IMR-90 (cell line): ENCODE data around the gene DPEP3. TPM values are rescaled to one million over a fixed set of nuclear protein-coding genes. Genes with fewer than 3 reads are reported as not detected.

Experiments
- ATAC-seq: fragments of 200-7000 bp; cut with Tn5 transposase; 2 replicates; pipeline ENCODE4 v1.9.1; 2020; ENCODE audit warnings: low read depth, mild to moderate bottlenecking, moderate library complexity
- BruUV-seq: library from RNA; stranded (reverse); fragments of 400-500 nt; replicated peaks from 2 replicates; lab custom pipeline; 2021; lab: Mats Ljungman, UMichigan
- CTCF ChIA-PET: fragments of 300-600 bp; formaldehyde crosslinking; extraction: SDS; loops from one replicate; lab custom pipeline; 2021; ENCODE audit warnings: antibody characterized with exemption; lab: Yijun Ruan, JAX
- POLR2A ChIA-PET: fragments of 300-600 bp; sonication (Branson Sonifier 250); formaldehyde crosslinking; loops from one replicate; lab custom pipeline; 2022; ENCODE audit warnings: antibody characterized with exemption; ENCODE audit not compliant: unreplicated experiment; lab: Charles Lee
- DNase-seq: peaks from one replicate; pipeline ENCODE4 v3.0.0; 2013
- H2AFZ ChIP-seq: replicated peaks from 2 replicates; pipeline ENCODE3; 2013; ENCODE audit warnings: low read length, mild to moderate bottlenecking; ENCODE audit not compliant: poor library complexity
- H2AK5ac ChIP-seq: 2 replicates; pipeline ENCODE4 v1.6.1; 2013; ENCODE audit warnings: low read depth, low read length, inconsistent platforms
- H2AK9ac ChIP-seq: replicated peaks from 2 replicates; pipeline ENCODE3; 2013; ENCODE audit warnings: mild to moderate bottlenecking, low read depth, low read length, moderate library complexity; ENCODE audit not compliant: poor library complexity
- H2BK120ac ChIP-seq: 2 replicates; pipeline ENCODE4 v1.6.1; 2013; ENCODE audit warnings: low read depth, low read length, inconsistent platforms
- H2BK15ac ChIP-seq: 3 replicates; pipeline ENCODE4 v1.6.1; 2013; ENCODE audit warnings: low read depth, low read length, inconsistent platforms
- H2BK20ac ChIP-seq: 2 replicates; pipeline ENCODE4 v1.6.1; 2013; ENCODE audit warnings: low read depth, mild to moderate bottlenecking, inconsistent platforms, low read length, moderate library complexity
- H2BK5ac ChIP-seq: 2 replicates; pipeline ENCODE4 v1.6.1; 2013; ENCODE audit warnings: mild to moderate bottlenecking, low read depth, low read length, inconsistent platforms; ENCODE audit not compliant: poor library complexity, severe bottlenecking
- H3K14ac ChIP-seq: replicated peaks from 2 replicates; pipeline ENCODE4 v1.6.1; 2013; ENCODE audit warnings: low read depth, low read length, inconsistent platforms
- H3K18ac ChIP-seq: 2 replicates; pipeline ENCODE4 v1.6.1; 2013; ENCODE audit warnings: low read depth, low read length, control low read depth
- H3K23ac ChIP-seq: 2 replicates; pipeline ENCODE4 v1.6.1; 2013; ENCODE audit warnings: low read depth, low read length, inconsistent platforms
- H3K27ac ChIP-seq: 2 replicates; pipeline ENCODE4 v1.5.1; 2013; ENCODE audit warnings: mild to moderate bottlenecking, control low read depth, low read length; ENCODE audit not compliant: insufficient read depth
- H3K27me3 ChIP-seq: 2 replicates; pipeline ENCODE4 v1.6.1; 2013; ENCODE audit warnings: low read length; ENCODE audit not compliant: control insufficient read depth, insufficient read depth
- H3K36me3 ChIP-seq: 2 replicates; pipeline ENCODE4 v1.6.1; 2013; ENCODE audit warnings: low read length, mixed read lengths; ENCODE audit not compliant: control insufficient read depth, insufficient read depth
- H3K4ac ChIP-seq: 2 replicates; pipeline ENCODE4 v1.6.1; 2013; ENCODE audit warnings: low read depth, low read length, inconsistent platforms
- H3K4me1 ChIP-seq: 2 replicates; pipeline ENCODE4 v1.6.1; 2013; ENCODE audit warnings: low read length, mixed read lengths; ENCODE audit not compliant: control insufficient read depth, insufficient read depth
- H3K4me2 ChIP-seq: 2 replicates; pipeline ENCODE4 v1.6.1; 2013; ENCODE audit warnings: low read depth, mild to moderate bottlenecking, control low read depth, low read length, moderate library complexity
- H3K4me3 ChIP-seq: 2 replicates; pipeline ENCODE4 v1.5.1; 2013; ENCODE audit warnings: low read depth, mild to moderate bottlenecking, control low read depth, low read length, moderate library complexity; ENCODE audit not compliant: insufficient read depth
- H3K56ac ChIP-seq: 2 replicates; pipeline ENCODE4 v1.6.1; 2013; ENCODE audit warnings: low read length, inconsistent platforms; ENCODE audit not compliant: insufficient read depth; ENCODE audit errors: extremely low read depth
- H3K79me1 ChIP-seq, 2 experiments: 2 replicates each; pipeline ENCODE4 v1.6.1; 2013; ENCODE audit warnings: low read length in 2 of 2, inconsistent platforms in 1 of 2, low read depth in 1 of 2
- H3K9ac ChIP-seq: 2 replicates; pipeline ENCODE4 v1.6.1; 2013; ENCODE audit warnings: low read depth, low read length, control low read depth
- H3K9me1 ChIP-seq: 2 replicates; pipeline ENCODE4 v1.6.1; 2013; ENCODE audit warnings: low read length, inconsistent platforms; ENCODE audit not compliant: insufficient read depth
- H3K9me3 ChIP-seq: 2 replicates; pipeline ENCODE4 v1.6.1; 2013; ENCODE audit warnings: low read length; ENCODE audit not compliant: control insufficient read depth, insufficient read depth
- H4K20me1 ChIP-seq: 2 replicates; pipeline ENCODE4 v1.6.1; 2013; ENCODE audit warnings: low read length, inconsistent platforms; ENCODE audit not compliant: insufficient read depth
- H4K5ac ChIP-seq: 2 replicates; pipeline ENCODE4 v1.6.1; 2013; ENCODE audit warnings: mild to moderate bottlenecking, low read depth, low read length, control low read depth
- H4K8ac ChIP-seq, 2 experiments: 2 replicates each; pipeline ENCODE4 v1.6.1; 2013; ENCODE audit warnings: low read depth in 2 of 2, low read length in 2 of 2, control low read depth in 1 of 2, inconsistent platforms in 1 of 2
- H4K91ac ChIP-seq: 2 replicates; pipeline ENCODE4 v1.6.1; 2013; ENCODE audit warnings: low read depth, low read length, inconsistent platforms; ENCODE audit not compliant: insufficient read depth
- BHLHE40 ChIP-seq: fragments of 150-350 bp; IDR thresholded peaks from 2 replicates; pipeline ENCODE4 v1.6.1; 2016; ENCODE audit warnings: mild to moderate bottlenecking, low read depth, low read length
- CEBPB ChIP-seq: IDR thresholded peaks from 2 replicates; pipeline ENCODE4 v1.6.1; 2012; ENCODE audit warnings: low read depth, low read length, improper control_type of control experiment
- CHD1 ChIP-seq: IDR thresholded peaks from 2 replicates; pipeline ENCODE4 v1.6.1; 2012; ENCODE audit warnings: low read depth, low read length, improper control_type of control experiment
- FOS ChIP-seq: fragments of 150-350 bp; IDR thresholded peaks from 2 replicates; pipeline ENCODE4 v1.6.1; 2016; ENCODE audit warnings: low read depth, low read length
- MAFK ChIP-seq: IDR thresholded peaks from 2 replicates; pipeline ENCODE4 v1.6.1; 2012; ENCODE audit warnings: low read depth, low read length, improper control_type of control experiment
- MXI1 ChIP-seq: IDR thresholded peaks from 2 replicates; pipeline ENCODE4 v1.6.1; 2012; ENCODE audit warnings: low read depth, mild to moderate bottlenecking, low read length, moderate library complexity, borderline replicate concordance
- NFE2L2 ChIP-seq: fragments of 150-350 bp; IDR thresholded peaks from 2 replicates; pipeline ENCODE4 v1.6.1; 2016; ENCODE audit warnings: low read depth, mild to moderate bottlenecking, low read length
- POLR2A ChIP-seq: IDR thresholded peaks from 2 replicates; pipeline ENCODE4 v1.6.1; 2012; ENCODE audit warnings: mild to moderate bottlenecking, low read depth, low read length
- RAD21 ChIP-seq: IDR thresholded peaks from 2 replicates; pipeline ENCODE4 v1.6.1; 2012; ENCODE audit warnings: low read length, improper control_type of control experiment
- RCOR1 ChIP-seq: IDR thresholded peaks from 2 replicates; pipeline ENCODE4 v1.6.1; 2012; ENCODE audit warnings: mild to moderate bottlenecking, low read length, improper control_type of control experiment; ENCODE audit not compliant: insufficient replicate concordance
- RFX5 ChIP-seq: IDR thresholded peaks from 2 replicates; pipeline ENCODE4 v1.8.0; 2012; ENCODE audit warnings: low read depth, mild to moderate bottlenecking, low read length, moderate library complexity
- SMC3 ChIP-seq: fragments of 150-350 bp; IDR thresholded peaks from 2 replicates; pipeline ENCODE4 v1.6.1; 2016; ENCODE audit warnings: low read depth, mild to moderate bottlenecking, antibody characterized with exemption, low read length, moderate library complexity
- WGBS, 2 experiments: methylation state at CpG; one replicate each; pipeline versions ENCODE4 v1.1.5 to v1.1.7; 2013; ENCODE audit warnings: missing lambda C conversion rate in 2 of 2; ENCODE audit not compliant: insufficient read length in 1 of 2; ENCODE audit errors: extremely low coverage in 2 of 2; 5-methylcytosine and 5-hydroxymethylcytosine counted together
- dilution Hi-C: fragments of 300-500 bp; cut with HindIII; formaldehyde crosslinking; loops from one replicate; pipeline ENCODE4 v1.14.3; 2018; ENCODE audit warnings: low sequenced_read_pairs; ENCODE audit not compliant: unreplicated experiment
- in situ Hi-C: fragments of 300-500 bp; cut with MboI; formaldehyde crosslinking; loops from 3 replicates; pipeline ENCODE4 v1.14.3; 2019; ENCODE audit warnings: low sequenced_read_pairs, inconsistent platforms, mixed read lengths
- intact Hi-C: fragments of 100-400 bp; cut with micrococcal nuclease; formaldehyde crosslinking; loops from 2 replicates; pipeline ENCODE4 v1.10.0; 2022
- polyA plus RNA-seq, 3 experiments: library from polyadenylated mRNA; depleted of rRNA; stranded (reverse); fragments of >200 nt; gene quantifications; 2 replicates each; pipeline ENCODE4 v1.2.3, GENCODE V29; 2012; ENCODE audit warnings: low replicate concordance in 1 of 3
- total RNA-seq: library from RNA; depleted of rRNA; stranded (reverse); fragments of >200 nt; gene quantifications from 2 replicates; pipeline ENCODE4 v1.2.3, GENCODE V29; 2012
- TF ChIP-seq, protein P1 (sequence below): fragments of 150-350 bp; IDR thresholded peaks from 2 replicates; pipeline ENCODE4 v1.6.1; 2016; ENCODE audit warnings: low read depth, mild to moderate bottlenecking, low read length, moderate library complexity, borderline replicate concordance
- TF ChIP-seq, protein P2 (sequence below): fragments of 150-350 bp; IDR thresholded peaks from 2 replicates; pipeline ENCODE4 v1.6.1; 2017; ENCODE audit warnings: mild to moderate bottlenecking, antibody characterized with exemption, low read length, low read depth
- TF ChIP-seq, protein P3 (sequence below): conservative IDR thresholded peaks from 2 replicates; pipeline ENCODE4 v1.5.1; 2012; ENCODE audit warnings: mild to moderate bottlenecking, low read depth, low read length, improper control_type of control experiment

The DPEP3 gene
- total and polyA plus RNA-seq, 2 of the 4 experiments (the other 2 are of a cell fraction), result not detected

DNA sequence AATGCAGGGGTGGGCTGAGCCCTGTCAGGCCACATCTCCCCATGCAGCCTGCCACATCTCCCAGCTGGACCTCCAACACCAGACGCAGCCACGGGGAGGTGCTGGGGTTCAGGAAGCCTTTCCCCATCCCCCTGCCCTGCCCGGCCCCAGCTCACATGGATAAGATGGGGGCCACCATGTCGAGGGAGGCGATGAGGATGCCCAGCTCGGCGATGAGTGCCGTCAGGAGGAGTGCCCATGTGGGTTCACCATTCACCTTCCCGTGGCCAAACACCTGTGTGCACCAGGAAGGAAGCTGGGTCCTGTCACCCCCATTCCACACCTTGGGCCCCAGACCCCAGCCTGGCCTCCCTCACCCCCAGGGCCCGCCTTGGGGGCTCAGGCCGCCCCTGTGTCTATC, 30.7 kb downstream of the DPEP3 start:
- no peak overlapping the region for H3K56ac ChIP-seq
- no peak overlapping the region for H3K4me2 ChIP-seq
- DNase-seq, result no peak
- H2AK9ac ChIP-seq, result no peak overlapping the region
- peaks cover 52% of the 10 kb centered on the region for H4K20me1 ChIP-seq
- H2AK5ac ChIP-seq, result no peak overlapping the region
- no peak overlapping the region for H4K91ac ChIP-seq
- in situ Hi-C loops (loop anchor here (25.0 kb wide), 1 partner anchor 412 kb away; the partner anchor contains the start of gene RIPOR1), intact Hi-C loops (no loop called here), dilution Hi-C loops (no loop called here)
- no peak overlapping the region for H3K18ac ChIP-seq
- no peak overlapping the region for H4K5ac ChIP-seq
- H3K27me3 ChIP-seq, result no peaks in the 10 kb centered on the region
- H3K79me1 ChIP-seq, result peaks cover 30 to 85% of the 10 kb centered on the region in 2 experiments
- H3K9me3 ChIP-seq, result no peaks in the 10 kb centered on the region
- no peak for ATAC-seq
- H2AFZ ChIP-seq, result no peak overlapping the region
- H4K8ac ChIP-seq, result no peak overlapping the region
- POLR2A ChIA-PET, result no interaction called here
- H3K9me1 ChIP-seq, result no peaks in the 10 kb centered on the region
- H2BK5ac ChIP-seq, result no peak overlapping the region
- BruUV-seq, result no TSS peak
- no peak overlapping the region for H3K4ac ChIP-seq
- no peak overlapping the region for H2BK15ac ChIP-seq
- no peak overlapping the region for H2BK20ac ChIP-seq
- TF ChIP-seq, protein P1, sequence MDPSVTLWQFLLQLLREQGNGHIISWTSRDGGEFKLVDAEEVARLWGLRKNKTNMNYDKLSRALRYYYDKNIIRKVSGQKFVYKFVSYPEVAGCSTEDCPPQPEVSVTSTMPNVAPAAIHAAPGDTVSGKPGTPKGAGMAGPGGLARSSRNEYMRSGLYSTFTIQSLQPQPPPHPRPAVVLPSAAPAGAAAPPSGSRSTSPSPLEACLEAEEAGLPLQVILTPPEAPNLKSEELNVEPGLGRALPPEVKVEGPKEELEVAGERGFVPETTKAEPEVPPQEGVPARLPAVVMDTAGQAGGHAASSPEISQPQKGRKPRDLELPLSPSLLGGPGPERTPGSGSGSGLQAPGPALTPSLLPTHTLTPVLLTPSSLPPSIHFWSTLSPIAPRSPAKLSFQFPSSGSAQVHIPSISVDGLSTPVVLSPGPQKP, result no peak
- TF ChIP-seq BHLHE40 (no peak), RAD21 (no peak), MXI1 (no peak), RFX5 (no peak), SMC3 (no peak), CHD1 (no peak), POLR2A (no peak), RCOR1 (no peak), CEBPB (no peak), FOS (no peak), MAFK (no peak), NFE2L2 (no peak)
- TF ChIP-seq, protein P2, sequence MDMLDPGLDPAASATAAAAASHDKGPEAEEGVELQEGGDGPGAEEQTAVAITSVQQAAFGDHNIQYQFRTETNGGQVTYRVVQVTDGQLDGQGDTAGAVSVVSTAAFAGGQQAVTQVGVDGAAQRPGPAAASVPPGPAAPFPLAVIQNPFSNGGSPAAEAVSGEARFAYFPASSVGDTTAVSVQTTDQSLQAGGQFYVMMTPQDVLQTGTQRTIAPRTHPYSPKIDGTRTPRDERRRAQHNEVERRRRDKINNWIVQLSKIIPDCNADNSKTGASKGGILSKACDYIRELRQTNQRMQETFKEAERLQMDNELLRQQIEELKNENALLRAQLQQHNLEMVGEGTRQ, result no peak
- TF ChIP-seq, protein P3, sequence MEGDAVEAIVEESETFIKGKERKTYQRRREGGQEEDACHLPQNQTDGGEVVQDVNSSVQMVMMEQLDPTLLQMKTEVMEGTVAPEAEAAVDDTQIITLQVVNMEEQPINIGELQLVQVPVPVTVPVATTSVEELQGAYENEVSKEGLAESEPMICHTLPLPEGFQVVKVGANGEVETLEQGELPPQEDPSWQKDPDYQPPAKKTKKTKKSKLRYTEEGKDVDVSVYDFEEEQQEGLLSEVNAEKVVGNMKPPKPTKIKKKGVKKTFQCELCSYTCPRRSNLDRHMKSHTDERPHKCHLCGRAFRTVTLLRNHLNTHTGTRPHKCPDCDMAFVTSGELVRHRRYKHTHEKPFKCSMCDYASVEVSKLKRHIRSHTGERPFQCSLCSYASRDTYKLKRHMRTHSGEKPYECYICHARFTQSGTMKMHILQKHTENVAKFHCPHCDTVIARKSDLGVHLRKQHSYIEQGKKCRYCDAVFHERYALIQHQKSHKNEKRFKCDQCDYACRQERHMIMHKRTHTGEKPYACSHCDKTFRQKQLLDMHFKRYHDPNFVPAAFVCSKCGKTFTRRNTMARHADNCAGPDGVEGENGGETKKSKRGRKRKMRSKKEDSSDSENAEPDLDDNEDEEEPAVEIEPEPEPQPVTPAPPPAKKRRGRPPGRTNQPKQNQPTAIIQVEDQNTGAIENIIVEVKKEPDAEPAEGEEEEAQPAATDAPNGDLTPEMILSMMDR, result no peak
- no peak overlapping the region for H3K23ac ChIP-seq
- WGBS, 2 experiments, result 93% methylated on average over 6 of the region's 11 CpGs; no CpG with 5 or more reads in 1 of the 2 experiments
- H3K36me3 ChIP-seq, result peaks cover 92% of the 10 kb centered on the region
- no peak overlapping the region for H3K27ac ChIP-seq
- no peak overlapping the region for H3K14ac ChIP-seq
- H3K4me1 ChIP-seq, result peaks cover 3% of the 10 kb centered on the region; the same call in 1 of the 2 replicates
- no peak overlapping the region for H3K4me3 ChIP-seq
- CTCF ChIA-PET, result no interaction called here
- no peak overlapping the region for H3K9ac ChIP-seq
- H2BK120ac ChIP-seq, result no peak overlapping the region
